HG03039 (cell line): Measurements from ENCODE around the gene HMOX1.
"Not testable (repeated sequence)": the region's sequence is repeated elsewhere in the genome, so short reads cannot be mapped to it uniquely, and the experiment has no call there.

ENCODE experiments used
- ATAC-seq: cut with Tn5 transposase; IDR thresholded peaks from one replicate; pipeline ENCODE4 v1.9.1; 2021; ENCODE audit warnings: mild to moderate bottlenecking, moderate library complexity; ENCODE audit not compliant: unreplicated experiment

Gene HMOX1

GRCh38 chr22:35430897-35431322, 50.0 kb downstream of the HMOX1 start:
- no peak for ATAC-seq

GRCh38 chr22:35431483-35432227, 50.8 kb downstream of the HMOX1 start:
- no peak for ATAC-seq

- ATAC-seq, result no peak
These were observed 51.5 kb downstream of the HMOX1 start for GRCh38 chr22:35432228-35432905.

GRCh38 chr22:35434061-35434710, 53.3 kb downstream of the HMOX1 start:
- ATAC-seq, result no peak

- ATAC-seq, result no peak
These were observed 54.4 kb downstream of the HMOX1 start for GRCh38 chr22:35435201-35435740.

- ATAC-seq, result no peak
These were observed 55.5 kb downstream of the HMOX1 start for GRCh38 chr22:35436421-35436820.

GRCh38 chr22:35437049-35437448, 56.2 kb downstream of the HMOX1 start:
- no peak for ATAC-seq

GRCh38 chr22:35438673-35439364, 57.9 kb downstream of the HMOX1 start:
- ATAC-seq, result not testable (repeated sequence)

- ATAC-seq, result no peak
These were observed 58.4 kb downstream of the HMOX1 start for GRCh38 chr22:35439365-35439717.

- no peak for ATAC-seq
These were observed 59.2 kb downstream of the HMOX1 start for GRCh38 chr22:35440129-35440528.

- ATAC-seq, result no peak
These were observed 60.7 kb downstream of the HMOX1 start for GRCh38 chr22:35441489-35442100.

GRCh38 chr22:35442471-35442870, 61.6 kb downstream of the HMOX1 start:
- ATAC-seq, result no peak

GRCh38 chr22:35443338-35443737, 62.4 kb downstream of the HMOX1 start:
- ATAC-seq, result no peak
